ENCODE measurements around the gene SDF2L1.

- TF ChIP-seq CBFB (IDR thresholded peaks at IDR 0.05; ENCODE audit: low read depth) (no peak), EZH2 (IDR thresholded peaks at IDR 0.05; ENCODE audit: borderline replicate concordance, control insufficient read depth, low read depth, low read length) (no peak), MLLT1 (IDR thresholded peaks at IDR 0.05) (no peak), FOXM1 (IDR thresholded peaks at IDR 0.05; ENCODE audit: low read depth, low read length) (no peak), SMAD5 (IDR thresholded peaks at IDR 0.05; ENCODE audit: low read depth) (no peak), SKIL (IDR thresholded peaks at IDR 0.05; ENCODE audit: low read depth, poor library complexity, severe bottlenecking) (no peak), MAX (IDR thresholded peaks at IDR 0.05; ENCODE audit: low read depth, low read length) (no peak)
These were observed 24.7 kb downstream of the SDF2L1 start for GRCh38 chr22:21666786-21667185.

All from GM12878 (cell line).